DOHH2 (cell line): ENCODE results near the gene NBEAL2.

Experiments
- H3F3A ChIP-seq: fragments of 200-600 bp; sonication (generic), shearing (Covaris generic); 2 replicates; pipeline ENCODE4 v1.6.0; 2016; ENCODE audit warnings: antibody characterized with exemption, mild to moderate bottlenecking; ENCODE audit not compliant: control insufficient read depth, insufficient read depth
- H3K27ac ChIP-seq: fragments of 200-600 bp; sonication (generic); 2 replicates; pipeline ENCODE4 v1.5.1; 2014; ENCODE audit warnings: low read depth, mild to moderate bottlenecking, low read length, moderate library complexity
- H3K27me3 ChIP-seq: fragments of 200-600 bp; sonication (generic); 2 replicates; pipeline ENCODE4 v1.6.1; 2014; ENCODE audit warnings: mild to moderate bottlenecking, low read length, mixed read lengths; ENCODE audit not compliant: control insufficient read depth
- H3K36me3 ChIP-seq: fragments of 200-600 bp; sonication (generic); 2 replicates; pipeline ENCODE4 v1.6.1; 2014; ENCODE audit warnings: mild to moderate bottlenecking, low read length, moderate library complexity, mixed read lengths; ENCODE audit not compliant: control insufficient read depth
- H3K4me1 ChIP-seq: fragments of 200-600 bp; sonication (generic); 2 replicates; pipeline ENCODE4 v1.6.1; 2014; ENCODE audit warnings: mild to moderate bottlenecking, low read length, mixed read lengths; ENCODE audit not compliant: control insufficient read depth
- H3K4me2 ChIP-seq: fragments of 200-600 bp; sonication (generic); 2 replicates; pipeline ENCODE4 v1.6.0; 2014; ENCODE audit warnings: mild to moderate bottlenecking, low read length, moderate library complexity
- H3K4me3 ChIP-seq: fragments of 200-600 bp; sonication (generic); 2 replicates; pipeline ENCODE4 v1.5.1; 2014; ENCODE audit warnings: mild to moderate bottlenecking, low read length, mixed read lengths
- H3K79me2 ChIP-seq: fragments of 200-600 bp; sonication (generic); 2 replicates; pipeline ENCODE4 v1.6.1; 2014; ENCODE audit warnings: mild to moderate bottlenecking, low read length, mixed read lengths; ENCODE audit not compliant: control insufficient read depth
- H3K9me2 ChIP-seq: fragments of 200-600 bp; sonication (generic); replicated peaks from 2 replicates; pipeline ENCODE4 v1.6.1; 2014; ENCODE audit warnings: mild to moderate bottlenecking, low read length, mixed read lengths; ENCODE audit not compliant: control insufficient read depth
- H3K9me3 ChIP-seq: fragments of 200-600 bp; sonication (generic); 2 replicates; pipeline ENCODE4 v1.6.1; 2014; ENCODE audit warnings: antibody characterized with exemption, low read length, mixed read lengths; ENCODE audit not compliant: control insufficient read depth, insufficient read depth
- H4K20me1 ChIP-seq: fragments of 200-600 bp; sonication (generic); 2 replicates; pipeline ENCODE4 v1.6.0; 2014; ENCODE audit warnings: low read depth, mild to moderate bottlenecking, antibody characterized with exemption, low read length, moderate library complexity; ENCODE audit not compliant: control insufficient read depth, insufficient read depth
- EZH2phosphoT487 ChIP-seq: fragments of 200-600 bp; sonication (generic); IDR thresholded peaks from 2 replicates; pipeline ENCODE4 v1.6.1; 2017; ENCODE audit warnings: borderline replicate concordance, mild to moderate bottlenecking, antibody characterized with exemption, low read length, moderate library complexity, mixed read lengths
- TF ChIP-seq, protein P1 (sequence below): fragments of 200-600 bp; sonication (generic); IDR thresholded peaks from one replicate; pipeline ENCODE4 v1.5.1; 2014; ENCODE audit warnings: antibody characterized with exemption, mild to moderate bottlenecking, low read depth, low read length; ENCODE audit not compliant: poor library complexity, severe bottlenecking

NBEAL2 gene

DNA sequence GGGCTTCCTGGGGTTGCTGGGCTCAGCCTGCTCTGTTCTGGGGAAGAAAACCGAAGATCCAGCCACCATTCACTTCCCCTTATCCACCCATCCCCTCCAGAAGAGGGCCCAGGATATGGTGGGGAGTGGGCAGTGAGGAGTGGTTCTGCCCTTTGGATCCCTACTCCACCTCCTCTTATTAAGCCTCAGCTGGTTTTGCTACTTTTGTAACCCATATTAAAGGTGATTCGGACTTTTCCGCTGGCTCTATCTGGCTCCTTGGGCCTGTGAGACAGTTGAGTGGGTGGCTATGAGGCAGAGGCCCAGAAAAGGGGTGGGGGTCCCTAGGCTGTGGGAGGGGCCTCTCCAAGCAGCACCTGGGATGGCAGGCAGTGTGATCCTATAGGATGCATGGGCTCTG is 33.8 kb downstream of the NBEAL2 start:
- H3K79me2 ChIP-seq = no peaks in the 10 kb centered on the region
- no peaks in the 10 kb centered on the region for H3K9me3 ChIP-seq
- no peaks in the 10 kb centered on the region for H4K20me1 ChIP-seq
- H3K9me2 ChIP-seq = no peaks in the 10 kb centered on the region
- H3K4me2 ChIP-seq = no peak overlapping the region
- no peak overlapping the region for H3K4me3 ChIP-seq
- peaks cover 25% of the 10 kb centered on the region for H3K36me3 ChIP-seq
- H3F3A ChIP-seq = peaks cover 12% of the 10 kb centered on the region
- H3K27ac ChIP-seq = no peak overlapping the region
- peaks cover 37% of the 10 kb centered on the region for H3K4me1 ChIP-seq
- TF ChIP-seq EZH2phosphoT487 = no peak
- no peaks in the 10 kb centered on the region for H3K27me3 ChIP-seq

DNA sequence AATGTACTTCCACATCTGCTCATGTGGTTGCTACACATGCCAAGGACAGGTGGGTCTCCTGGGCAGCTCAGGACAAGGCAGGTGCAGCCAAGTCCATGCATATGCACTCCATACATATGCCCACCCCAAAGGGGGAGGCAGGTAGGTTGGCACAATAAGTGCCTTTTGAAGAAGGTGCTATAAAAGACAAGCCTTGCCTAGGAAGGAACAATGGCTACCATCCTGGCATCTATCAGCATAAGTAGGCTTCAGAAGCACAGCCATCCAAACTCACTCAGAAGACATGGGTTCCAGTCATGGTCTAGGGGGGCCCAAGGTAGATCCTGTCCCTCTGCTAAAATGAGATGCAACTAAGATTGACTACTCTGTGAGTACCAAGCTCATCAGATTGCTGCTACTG is 34.6 kb downstream of the NBEAL2 start:
- no peak for TF ChIP-seq EZH2phosphoT487
- TF ChIP-seq, protein P1, sequence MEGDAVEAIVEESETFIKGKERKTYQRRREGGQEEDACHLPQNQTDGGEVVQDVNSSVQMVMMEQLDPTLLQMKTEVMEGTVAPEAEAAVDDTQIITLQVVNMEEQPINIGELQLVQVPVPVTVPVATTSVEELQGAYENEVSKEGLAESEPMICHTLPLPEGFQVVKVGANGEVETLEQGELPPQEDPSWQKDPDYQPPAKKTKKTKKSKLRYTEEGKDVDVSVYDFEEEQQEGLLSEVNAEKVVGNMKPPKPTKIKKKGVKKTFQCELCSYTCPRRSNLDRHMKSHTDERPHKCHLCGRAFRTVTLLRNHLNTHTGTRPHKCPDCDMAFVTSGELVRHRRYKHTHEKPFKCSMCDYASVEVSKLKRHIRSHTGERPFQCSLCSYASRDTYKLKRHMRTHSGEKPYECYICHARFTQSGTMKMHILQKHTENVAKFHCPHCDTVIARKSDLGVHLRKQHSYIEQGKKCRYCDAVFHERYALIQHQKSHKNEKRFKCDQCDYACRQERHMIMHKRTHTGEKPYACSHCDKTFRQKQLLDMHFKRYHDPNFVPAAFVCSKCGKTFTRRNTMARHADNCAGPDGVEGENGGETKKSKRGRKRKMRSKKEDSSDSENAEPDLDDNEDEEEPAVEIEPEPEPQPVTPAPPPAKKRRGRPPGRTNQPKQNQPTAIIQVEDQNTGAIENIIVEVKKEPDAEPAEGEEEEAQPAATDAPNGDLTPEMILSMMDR = no peak
- Histone ChIP-seq H3K4me3 (no peak overlapping the region), H4K20me1 (no peaks in the 10 kb centered on the region), H3K9me3 (no peaks in the 10 kb centered on the region), H3K9me2 (no peaks in the 10 kb centered on the region), H3K4me2 (no peak overlapping the region), H3K79me2 (no peaks in the 10 kb centered on the region), H3K4me1 (peaks cover 37% of the 10 kb centered on the region), H3K36me3 (peaks cover 33% of the 10 kb centered on the region), H3K27ac (no peak overlapping the region), H3K27me3 (no peaks in the 10 kb centered on the region), H3F3A (peaks cover 12% of the 10 kb centered on the region)

DNA sequence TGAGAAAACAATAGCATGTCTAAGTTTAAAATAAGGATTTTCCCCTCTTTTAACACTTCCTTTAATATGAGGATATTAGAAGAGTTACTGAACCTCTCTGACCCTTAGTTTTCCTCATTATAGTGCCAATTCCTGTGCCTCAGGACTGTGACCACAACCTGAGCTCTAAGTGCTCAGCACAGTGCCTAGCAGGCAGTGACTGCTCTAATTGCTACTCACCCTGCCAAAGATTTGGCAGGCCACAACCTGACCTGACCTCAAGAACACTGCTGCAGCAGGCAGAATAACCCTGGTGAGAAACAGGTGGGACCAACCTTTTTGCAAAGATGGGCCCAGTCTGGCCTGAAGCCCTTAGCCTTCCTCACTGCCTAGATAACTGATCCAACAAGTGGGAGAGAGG is 35.7 kb downstream of the NBEAL2 start:
- no peaks in the 10 kb centered on the region for H3K9me3 ChIP-seq
- H3K9me2 ChIP-seq = no peaks in the 10 kb centered on the region
- H4K20me1 ChIP-seq = no peaks in the 10 kb centered on the region
- TF ChIP-seq, protein P1 = no peak
- TF ChIP-seq EZH2phosphoT487 = no peak
- H3K79me2 ChIP-seq = no peaks in the 10 kb centered on the region
- H3K27ac ChIP-seq = no peak overlapping the region
- no peak overlapping the region for H3K4me2 ChIP-seq
- no peaks in the 10 kb centered on the region for H3K27me3 ChIP-seq
- H3K4me3 ChIP-seq = no peak overlapping the region
- peaks cover 44% of the 10 kb centered on the region for H3K36me3 ChIP-seq
- H3K4me1 ChIP-seq = peaks cover 34% of the 10 kb centered on the region
- H3F3A ChIP-seq = peaks cover 12% of the 10 kb centered on the region

DNA sequence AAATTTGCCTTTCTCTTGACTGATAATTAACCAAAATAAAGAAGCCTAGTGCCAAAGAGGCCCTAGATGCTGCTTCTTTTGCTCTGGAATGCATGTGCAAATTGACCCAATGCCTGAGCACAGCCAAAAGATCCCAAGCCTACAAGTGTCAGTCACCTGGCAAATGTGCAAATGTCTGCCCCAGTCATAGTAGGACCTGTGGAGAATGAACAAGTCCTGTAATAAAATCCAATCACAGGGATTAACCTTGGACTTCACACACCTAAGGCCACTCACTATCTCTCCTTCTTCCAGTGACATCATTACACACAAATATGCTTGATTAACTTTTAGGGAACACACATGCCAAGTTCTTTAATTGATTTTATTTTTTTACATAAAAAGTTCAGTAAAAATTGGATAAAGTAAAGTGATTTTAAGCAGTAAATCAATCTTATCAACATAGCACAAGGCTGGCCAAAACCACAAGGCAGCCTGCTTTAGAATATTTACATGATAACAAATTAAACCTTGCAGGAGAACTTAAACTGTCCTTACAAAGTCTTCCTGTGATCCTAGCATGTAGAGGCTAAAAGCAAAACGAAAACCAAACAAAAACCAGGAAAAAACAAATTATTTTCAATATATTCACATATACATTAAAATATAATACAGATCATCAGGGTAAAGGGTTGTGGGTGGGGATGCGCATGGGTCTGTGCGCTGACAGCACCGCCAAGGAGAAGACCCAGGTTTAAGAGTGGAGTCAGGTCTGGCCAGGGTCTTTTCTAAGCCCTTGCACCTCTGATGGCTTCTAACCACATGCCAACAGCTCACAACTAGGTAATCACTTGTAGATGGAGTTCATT is 36.8 kb downstream of the NBEAL2 start:
- peaks cover 53% of the 10 kb centered on the region for H3K36me3 ChIP-seq
- TF ChIP-seq, protein P1 = no peak
- no peak for TF ChIP-seq EZH2phosphoT487
- no peaks in the 10 kb centered on the region for H3K79me2 ChIP-seq
- H3F3A ChIP-seq = peaks cover 12% of the 10 kb centered on the region
- H3K27ac ChIP-seq = peak overlapping the region; percentile 49; the same call in 1 of the 2 replicates
- H3K4me2 ChIP-seq = peak overlapping the region; percentile 62
- H4K20me1 ChIP-seq = no peaks in the 10 kb centered on the region
- peaks cover 32% of the 10 kb centered on the region for H3K4me1 ChIP-seq
- H3K9me3 ChIP-seq = no peaks in the 10 kb centered on the region
- H3K27me3 ChIP-seq = no peaks in the 10 kb centered on the region
- H3K4me3 ChIP-seq = no peak overlapping the region
- no peaks in the 10 kb centered on the region for H3K9me2 ChIP-seq
